Gastroesophageal sphincter (tissue), 3 donors: ENCODE results near the gene MYT1.

Experiments used
- CTCF ChIP-seq, 4 experiments: fragments of 200-600 bp in 2 of 4; fragments of 450-650 bp in 2 of 4; sonication (generic) in 1 of 4; IDR thresholded peaks; one replicate each; pipeline ENCODE4 v1.5.1; 2017 to 2019; ENCODE audit warnings: antibody characterized with exemption in 4 of 4, mild to moderate bottlenecking in 2 of 4, moderate library complexity in 2 of 4
- EP300 ChIP-seq: sonication (generic); formaldehyde crosslinking; IDR thresholded peaks from one replicate; pipeline ENCODE4 v1.6.1; 2017; ENCODE audit warnings: antibody characterized with exemption, mild to moderate bottlenecking
- POLR2AphosphoS5 ChIP-seq: sonication (generic); formaldehyde crosslinking; IDR thresholded peaks from one replicate; pipeline ENCODE4 v1.6.1; 2017; ENCODE audit warnings: antibody characterized with exemption

GRCh38 chr20:64116016-64116415 lies 48.2 kb upstream of the MYT1 start:
- TF ChIP-seq CTCF (IDR thresholded peaks at IDR 0.05): no peak
- no peak for TF ChIP-seq EP300
- TF ChIP-seq POLR2AphosphoS5: no peak
